Measurements from ENCODE around the gene GJD3. TPM values are rescaled to one million over a fixed set of nuclear protein-coding genes. Genes with fewer than 3 reads are reported as not detected.

Gene GJD3
- total RNA-seq, 4 donors from 2014 or later = 2.5 TPM; not detected in 3

DNA sequence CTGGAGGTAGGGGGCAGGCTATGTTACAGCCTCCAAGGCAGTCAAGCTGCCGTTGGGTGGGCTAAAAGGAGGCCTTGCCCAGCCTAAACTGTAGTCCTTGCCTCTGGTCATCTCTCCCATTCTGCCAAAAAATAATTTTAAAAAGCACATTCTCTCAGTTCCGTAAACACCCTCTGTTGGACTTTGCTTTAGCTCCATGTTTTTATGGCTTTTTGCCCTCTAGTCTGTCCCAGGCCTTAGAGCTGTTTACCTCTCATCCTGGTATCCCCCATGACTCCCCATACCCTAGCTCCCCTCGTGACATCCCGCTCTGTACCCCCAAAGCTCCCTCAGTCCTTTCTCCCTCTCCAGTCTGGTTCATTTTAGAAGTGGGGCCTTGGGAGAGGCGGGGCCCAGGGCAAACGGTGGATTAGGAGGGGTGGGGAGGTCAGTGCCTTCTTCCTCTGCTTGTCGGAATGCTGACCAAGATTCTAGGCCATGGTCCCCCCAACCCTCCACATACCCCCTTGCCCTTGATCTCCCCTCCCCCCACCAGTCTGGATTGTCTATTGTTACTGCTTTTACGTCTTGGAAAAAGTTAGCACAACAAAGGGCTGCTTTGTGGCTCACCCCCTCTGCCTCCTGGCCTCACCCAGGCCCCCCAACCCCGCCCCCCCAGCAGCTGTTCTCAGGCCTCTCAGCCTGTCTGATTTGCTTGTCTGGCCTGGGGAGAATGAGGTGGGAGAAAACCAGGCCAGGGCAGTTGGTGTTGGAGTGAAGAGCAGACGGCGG, 18.4 kb downstream of the GJD3 start:
- H3K9me3 ChIP-seq = no peaks in the 10 kb centered on the region
- 40% methylated on average over 9 of the region's 11 CpGs; no CpG with 5 or more reads in 1 of the 2 donors for WGBS, 2 donors (ENCODE audit: low coverage in 1 of 2)
- H3K36me3 ChIP-seq = peaks cover 0 to 29% of the 10 kb centered on the region in 2 donors
- H3K27ac ChIP-seq = peak overlapping the region; percentile 52 to 99 (median 96)
- H3K4me3 ChIP-seq = peak overlapping the region; percentile 58 to 90
- no peak for ATAC-seq
- no peaks in the 10 kb centered on the region for H3K27me3 ChIP-seq
- TF ChIP-seq CTCF (IDR thresholded peaks at IDR 0.05) = no peak
- TF ChIP-seq POLR2A (IDR thresholded peaks at IDR 0.05) = no peak
- no peak for TF ChIP-seq EP300 (IDR thresholded peaks at IDR 0.05)
- TF ChIP-seq POLR2AphosphoS5 (IDR thresholded peaks at IDR 0.05) = no peak
- peaks cover 16 to 89% (median 59%) of the 10 kb centered on the region in 3 donors for H3K4me1 ChIP-seq

- Histone ChIP-seq H3K4me1 (peaks cover 16 to 88% (median 60%) of the 10 kb centered on the region in 3 donors), H3K4me3 (peak overlapping the region; percentile 58 to 90), H3K36me3 (peaks cover 0 to 21% of the 10 kb centered on the region in 2 donors), H3K27ac (peak overlapping the region; percentile 52 to 99 (median 96)), H3K27me3 (no peaks in the 10 kb centered on the region), H3K9me3 (no peaks in the 10 kb centered on the region)
- peak; percentile 15 for ATAC-seq
- 0% methylated on average over 4 of the region's 45 CpGs; no CpG with 5 or more reads in 1 of the 2 donors for WGBS, 2 donors (ENCODE audit: low coverage in 1 of 2)
- TF ChIP-seq CTCF (IDR thresholded peaks at IDR 0.05) (no peak), POLR2AphosphoS5 (IDR thresholded peaks at IDR 0.05) (peak; percentile 46)
Measured at GRCh38 chr17:40345161-40345993, 19.2 kb downstream of the GJD3 start.

DNA sequence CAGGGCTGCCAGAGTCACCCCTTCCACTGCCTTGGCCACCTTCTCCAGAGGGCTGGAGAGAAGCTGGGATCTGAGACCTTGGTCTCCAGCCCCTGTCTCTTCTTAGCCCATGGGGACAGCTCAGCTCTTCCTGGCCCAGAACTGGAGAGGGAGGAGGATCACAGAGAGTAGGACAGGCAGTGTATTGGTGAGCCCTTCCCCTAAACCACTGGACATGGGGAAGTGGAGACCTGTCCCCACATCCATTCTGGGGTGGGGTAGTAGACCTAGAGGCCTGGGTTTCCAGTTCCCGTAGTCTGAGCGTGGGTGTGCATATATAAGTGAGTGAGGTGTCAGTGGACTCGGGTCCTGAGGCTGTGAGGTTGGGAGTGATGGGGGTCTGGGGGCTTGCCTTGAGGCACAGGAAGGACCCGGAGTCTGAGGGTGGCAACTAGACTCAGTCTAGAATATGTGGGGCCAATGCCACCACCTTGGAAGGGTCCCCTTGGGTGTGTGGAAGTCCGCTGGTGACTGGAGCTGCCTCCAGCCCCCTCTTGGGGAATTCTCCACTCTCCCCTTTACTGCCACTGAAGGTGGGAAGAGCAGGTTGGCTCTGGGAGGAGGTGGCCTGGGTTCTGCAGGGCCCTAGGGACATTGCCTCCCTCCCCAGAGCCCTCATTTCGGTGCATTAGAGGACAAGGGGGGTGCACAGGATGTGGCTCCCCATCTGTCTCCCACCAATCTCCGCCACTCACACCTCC, 19.9 kb downstream of the GJD3 start:
- H3K4me3 ChIP-seq = peak overlapping the region; percentile 58 to 90
- H3K9me3 ChIP-seq = no peaks in the 10 kb centered on the region
- 60% methylated on average over 1 of the region's 7 CpGs; no CpG with 5 or more reads in 1 of the 2 donors for WGBS, 2 donors (ENCODE audit: low coverage in 1 of 2)
- peaks cover 0 to 15% of the 10 kb centered on the region in 2 donors for H3K36me3 ChIP-seq
- no peaks in the 10 kb centered on the region for H3K27me3 ChIP-seq
- H3K4me1 ChIP-seq = peaks cover 16 to 88% (median 55%) of the 10 kb centered on the region in 3 donors
- peak overlapping the region; percentile 52 to 99 (median 96) for H3K27ac ChIP-seq
- ATAC-seq = no peak
- TF ChIP-seq POLR2A (IDR thresholded peaks at IDR 0.05) (no peak), EP300 (IDR thresholded peaks at IDR 0.05) (no peak), POLR2AphosphoS5 (IDR thresholded peaks at IDR 0.05) (no peak), CTCF (IDR thresholded peaks at IDR 0.05) (no peak)

DNA sequence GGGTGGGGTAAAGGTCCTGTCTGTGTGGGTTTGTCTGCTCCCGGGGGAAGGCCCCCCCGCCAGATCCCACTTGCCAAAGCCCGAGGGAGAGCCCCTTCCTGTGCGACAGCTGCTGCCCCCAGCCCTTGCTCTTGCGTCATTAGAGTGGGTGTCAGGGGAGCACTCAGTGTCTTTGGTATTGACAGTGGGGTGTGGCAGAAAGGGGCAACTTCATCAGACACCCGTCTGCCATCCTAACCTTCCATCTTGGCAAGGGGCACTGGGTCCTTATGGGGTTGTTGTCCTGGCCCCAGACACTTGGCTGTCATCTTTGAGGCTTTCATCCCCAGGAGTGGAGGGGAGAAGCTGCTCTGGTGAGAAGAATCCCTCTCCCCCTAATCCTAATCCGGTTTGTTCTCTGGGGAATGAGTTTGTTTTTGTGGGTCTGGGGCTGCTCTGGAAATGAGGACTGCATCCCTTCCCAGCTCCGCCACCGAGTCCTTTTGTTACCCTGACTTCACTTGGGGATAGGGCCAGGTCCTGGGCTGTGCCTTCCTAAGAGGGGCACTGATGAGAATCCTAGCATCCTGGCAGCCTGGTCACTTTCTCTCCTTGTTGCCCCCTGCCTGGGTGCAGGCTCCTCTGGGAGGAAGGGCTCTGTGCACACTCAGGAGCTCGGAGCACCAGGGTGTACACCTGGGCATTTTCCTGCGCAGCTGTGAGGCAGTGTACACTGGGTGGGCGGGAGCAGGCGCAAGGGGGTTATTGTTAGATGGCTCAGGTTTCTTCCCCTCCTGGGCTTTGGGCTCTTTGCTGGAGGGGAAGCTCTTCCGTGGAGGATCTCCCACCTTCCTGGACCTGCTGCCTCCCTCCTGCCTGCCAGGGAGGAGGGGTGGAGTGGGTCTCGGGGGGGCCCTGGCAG, 21.1 kb downstream of the GJD3 start:
- TF ChIP-seq POLR2AphosphoS5 (IDR thresholded peaks at IDR 0.05) (no peak), POLR2A (IDR thresholded peaks at IDR 0.05) (no peak), CTCF (IDR thresholded peaks at IDR 0.05) (no peak), EP300 (IDR thresholded peaks at IDR 0.05) (no peak)
- peaks cover 10 to 88% (median 44%) of the 10 kb centered on the region in 3 donors for H3K4me1 ChIP-seq
- 19% methylated on average over 3 to 4 of the region's 15 CpGs for WGBS, 2 donors (ENCODE audit: low coverage in 1 of 2)

More for the DNA sequence above, 21.1 kb downstream of the GJD3 start:
- peaks cover 0 to 3% of the 10 kb centered on the region in 2 donors for H3K36me3 ChIP-seq
- no peaks in the 10 kb centered on the region for H3K9me3 ChIP-seq
- H3K27ac ChIP-seq = peak overlapping the region; percentile 84 to 99 (median 96)
- no peaks in the 10 kb centered on the region for H3K27me3 ChIP-seq
- peak overlapping the region; percentile 58 to 90 for H3K4me3 ChIP-seq
- no peak for ATAC-seq

Data from gastroesophageal sphincter (tissue), 4 donors.